GM12872 (cell line): Measurements from ENCODE around the gene SCN5A.

Source experiments
- TF ChIP-seq, protein P1 (sequence below): IDR thresholded peaks from 3 replicates; pipeline ENCODE4 v1.5.1; 2011; ENCODE audit warnings: low read depth, mild to moderate bottlenecking, low read length, moderate library complexity; ENCODE audit not compliant: insufficient read depth

The SCN5A gene

GRCh38 chr3:38515367-38515766 lies 134.1 kb downstream of the SCN5A start:
- TF ChIP-seq, protein P1, sequence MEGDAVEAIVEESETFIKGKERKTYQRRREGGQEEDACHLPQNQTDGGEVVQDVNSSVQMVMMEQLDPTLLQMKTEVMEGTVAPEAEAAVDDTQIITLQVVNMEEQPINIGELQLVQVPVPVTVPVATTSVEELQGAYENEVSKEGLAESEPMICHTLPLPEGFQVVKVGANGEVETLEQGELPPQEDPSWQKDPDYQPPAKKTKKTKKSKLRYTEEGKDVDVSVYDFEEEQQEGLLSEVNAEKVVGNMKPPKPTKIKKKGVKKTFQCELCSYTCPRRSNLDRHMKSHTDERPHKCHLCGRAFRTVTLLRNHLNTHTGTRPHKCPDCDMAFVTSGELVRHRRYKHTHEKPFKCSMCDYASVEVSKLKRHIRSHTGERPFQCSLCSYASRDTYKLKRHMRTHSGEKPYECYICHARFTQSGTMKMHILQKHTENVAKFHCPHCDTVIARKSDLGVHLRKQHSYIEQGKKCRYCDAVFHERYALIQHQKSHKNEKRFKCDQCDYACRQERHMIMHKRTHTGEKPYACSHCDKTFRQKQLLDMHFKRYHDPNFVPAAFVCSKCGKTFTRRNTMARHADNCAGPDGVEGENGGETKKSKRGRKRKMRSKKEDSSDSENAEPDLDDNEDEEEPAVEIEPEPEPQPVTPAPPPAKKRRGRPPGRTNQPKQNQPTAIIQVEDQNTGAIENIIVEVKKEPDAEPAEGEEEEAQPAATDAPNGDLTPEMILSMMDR: no peak

DNA sequence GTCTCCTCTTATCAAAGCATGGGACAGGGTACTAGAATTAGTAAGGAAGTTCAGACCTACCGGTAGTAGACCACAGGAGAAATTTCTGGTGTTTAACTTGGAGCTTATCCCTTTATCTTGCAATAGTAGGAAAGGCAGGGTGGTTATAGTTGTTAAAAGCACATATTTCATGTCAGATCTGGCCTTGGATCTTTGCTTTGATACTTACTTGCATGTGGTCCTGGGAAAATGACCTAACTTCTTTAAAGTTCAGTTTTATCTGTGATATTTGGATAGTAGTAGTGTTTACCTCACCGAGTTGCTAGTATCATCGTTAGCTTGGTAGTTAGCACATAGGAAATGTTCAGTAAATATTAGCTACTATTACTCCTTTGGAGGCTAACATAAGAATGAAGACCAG lies 137.9 kb downstream of the SCN5A start:
- TF ChIP-seq, protein P1: no peak

- TF ChIP-seq, protein P1: no peak
Observed at GRCh38 chr3:38510631-38511030, 138.9 kb downstream of the SCN5A start.

DNA sequence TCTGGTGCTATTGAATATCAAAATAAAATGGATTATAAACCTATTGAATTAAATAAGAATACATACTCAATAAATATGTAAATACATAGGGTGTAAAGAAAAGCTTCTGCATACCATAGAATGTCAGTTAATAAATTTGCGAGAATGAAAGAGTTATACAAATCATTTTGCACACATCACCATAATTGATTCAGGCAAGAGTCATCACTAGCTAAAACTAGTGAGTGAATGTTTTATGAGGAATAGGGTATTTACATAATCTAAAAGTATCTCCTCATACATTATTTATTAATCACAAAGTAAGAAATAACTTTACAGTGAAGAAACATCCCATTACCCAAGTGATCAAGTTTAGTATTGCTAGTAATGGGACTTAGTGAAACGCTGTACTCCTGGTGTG lies 139.8 kb downstream of the SCN5A start:
- TF ChIP-seq, protein P1: no peak

- TF ChIP-seq, protein P1: no peak
Observed at GRCh38 chr3:38507120-38507519, 142.4 kb downstream of the SCN5A start.

GRCh38 chr3:38500688-38501417 lies 148.6 kb downstream of the SCN5A start:
- TF ChIP-seq, protein P1: no peak
